Ovary (tissue), 3 donors: ENCODE measurements around the gene NXNL2.

Experiments
- CTCF ChIP-seq, 3 donors: fragments of 450-650 bp in 2 of 3; fragments of 200-600 bp in 1 of 3; IDR thresholded peaks; one replicate each; pipeline versions ENCODE4 v1.5.1 to v1.8.0; 2016 to 2022; ENCODE audit warnings: antibody characterized with exemption in 3 of 3, mild to moderate bottlenecking in 1 of 3
- EP300 ChIP-seq: sonication (generic); formaldehyde crosslinking; IDR thresholded peaks from one replicate; pipeline ENCODE4 v1.6.1; 2017; ENCODE audit warnings: antibody characterized with exemption
- POLR2A ChIP-seq: fragments of 450-650 bp; IDR thresholded peaks from one replicate; pipeline ENCODE4 v1.6.1; 2017; ENCODE audit warnings: antibody characterized with exemption, mild to moderate bottlenecking, moderate library complexity
- donor health status: DM: no; HTN: no; CAD: no.

GRCh38 chr9:88488166-88488565 is 46.8 kb upstream of the NXNL2 start:
- no peak for TF ChIP-seq POLR2A
- no peak for TF ChIP-seq CTCF (IDR thresholded peaks at IDR 0.05)
- no peak for TF ChIP-seq EP300
